A673 (cell line): ENCODE results near the gene RARRES2.

Experiments
- EZH2 ChIP-seq: fragments of 200-600 bp; sonication (generic); IDR thresholded peaks from 2 replicates; pipeline ENCODE4 v1.6.1; 2017; ENCODE audit warnings: borderline replicate concordance, low read depth, mild to moderate bottlenecking, mixed read lengths, antibody characterized with exemption, low read length; ENCODE audit not compliant: poor library complexity, severe bottlenecking
- TF ChIP-seq, protein P1 (sequence below): fragments of 300-800, 200-600 bp; sonication (generic); conservative IDR thresholded peaks from 2 replicates; pipeline ENCODE4 v1.5.1; 2017; ENCODE audit warnings: low read depth, mild to moderate bottlenecking, antibody characterized with exemption, low read length, moderate library complexity, mixed read lengths

DNA sequence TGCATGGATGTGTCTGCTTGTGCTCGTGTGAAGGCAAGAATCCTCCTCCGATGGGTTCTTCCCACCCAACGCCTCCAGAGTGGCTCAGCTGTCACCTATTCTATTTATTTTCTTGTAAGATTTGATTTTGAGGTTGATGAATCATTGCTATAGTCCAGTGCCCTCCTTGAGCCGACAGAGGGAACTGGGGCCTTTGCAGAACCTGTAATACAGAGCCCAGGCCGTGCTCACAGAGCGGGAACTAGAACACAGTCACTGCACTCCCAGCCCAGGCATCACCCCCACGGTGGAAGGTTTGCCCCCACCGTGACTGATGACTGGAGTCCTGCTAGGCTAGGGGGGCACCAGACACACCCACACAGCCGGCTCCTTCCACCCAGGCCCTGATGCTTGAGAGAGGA is 2.0 kb downstream of the RARRES2 start:
- no peak for TF ChIP-seq EZH2
- TF ChIP-seq, protein P1, sequence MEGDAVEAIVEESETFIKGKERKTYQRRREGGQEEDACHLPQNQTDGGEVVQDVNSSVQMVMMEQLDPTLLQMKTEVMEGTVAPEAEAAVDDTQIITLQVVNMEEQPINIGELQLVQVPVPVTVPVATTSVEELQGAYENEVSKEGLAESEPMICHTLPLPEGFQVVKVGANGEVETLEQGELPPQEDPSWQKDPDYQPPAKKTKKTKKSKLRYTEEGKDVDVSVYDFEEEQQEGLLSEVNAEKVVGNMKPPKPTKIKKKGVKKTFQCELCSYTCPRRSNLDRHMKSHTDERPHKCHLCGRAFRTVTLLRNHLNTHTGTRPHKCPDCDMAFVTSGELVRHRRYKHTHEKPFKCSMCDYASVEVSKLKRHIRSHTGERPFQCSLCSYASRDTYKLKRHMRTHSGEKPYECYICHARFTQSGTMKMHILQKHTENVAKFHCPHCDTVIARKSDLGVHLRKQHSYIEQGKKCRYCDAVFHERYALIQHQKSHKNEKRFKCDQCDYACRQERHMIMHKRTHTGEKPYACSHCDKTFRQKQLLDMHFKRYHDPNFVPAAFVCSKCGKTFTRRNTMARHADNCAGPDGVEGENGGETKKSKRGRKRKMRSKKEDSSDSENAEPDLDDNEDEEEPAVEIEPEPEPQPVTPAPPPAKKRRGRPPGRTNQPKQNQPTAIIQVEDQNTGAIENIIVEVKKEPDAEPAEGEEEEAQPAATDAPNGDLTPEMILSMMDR: no peak
